GM20000 (cell line): ENCODE results near the gene MAP2K3.

Experiments used
- DNase-seq: peaks from one replicate; pipeline ENCODE4 v3.0.0; 2012; ENCODE audit warnings: low spot score
- TF ChIP-seq, protein P1 (sequence below): IDR thresholded peaks from 2 replicates; pipeline ENCODE4 v1.5.1; 2012; ENCODE audit warnings: mild to moderate bottlenecking, control low read depth; ENCODE audit errors: extremely low read depth, missing control alignments

Gene MAP2K3

GRCh38 chr17:21357281-21357680 lies 72.8 kb downstream of the MAP2K3 start:
- DNase-seq = no peak
- TF ChIP-seq, protein P1, sequence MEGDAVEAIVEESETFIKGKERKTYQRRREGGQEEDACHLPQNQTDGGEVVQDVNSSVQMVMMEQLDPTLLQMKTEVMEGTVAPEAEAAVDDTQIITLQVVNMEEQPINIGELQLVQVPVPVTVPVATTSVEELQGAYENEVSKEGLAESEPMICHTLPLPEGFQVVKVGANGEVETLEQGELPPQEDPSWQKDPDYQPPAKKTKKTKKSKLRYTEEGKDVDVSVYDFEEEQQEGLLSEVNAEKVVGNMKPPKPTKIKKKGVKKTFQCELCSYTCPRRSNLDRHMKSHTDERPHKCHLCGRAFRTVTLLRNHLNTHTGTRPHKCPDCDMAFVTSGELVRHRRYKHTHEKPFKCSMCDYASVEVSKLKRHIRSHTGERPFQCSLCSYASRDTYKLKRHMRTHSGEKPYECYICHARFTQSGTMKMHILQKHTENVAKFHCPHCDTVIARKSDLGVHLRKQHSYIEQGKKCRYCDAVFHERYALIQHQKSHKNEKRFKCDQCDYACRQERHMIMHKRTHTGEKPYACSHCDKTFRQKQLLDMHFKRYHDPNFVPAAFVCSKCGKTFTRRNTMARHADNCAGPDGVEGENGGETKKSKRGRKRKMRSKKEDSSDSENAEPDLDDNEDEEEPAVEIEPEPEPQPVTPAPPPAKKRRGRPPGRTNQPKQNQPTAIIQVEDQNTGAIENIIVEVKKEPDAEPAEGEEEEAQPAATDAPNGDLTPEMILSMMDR = no peak

GRCh38 chr17:21357696-21358656 lies 73.5 kb downstream of the MAP2K3 start:
- TF ChIP-seq, protein P1 = no peak
- DNase-seq = no peak

GRCh38 chr17:21358682-21359482 lies 74.4 kb downstream of the MAP2K3 start:
- no peak for DNase-seq
- TF ChIP-seq, protein P1 = no peak

DNA sequence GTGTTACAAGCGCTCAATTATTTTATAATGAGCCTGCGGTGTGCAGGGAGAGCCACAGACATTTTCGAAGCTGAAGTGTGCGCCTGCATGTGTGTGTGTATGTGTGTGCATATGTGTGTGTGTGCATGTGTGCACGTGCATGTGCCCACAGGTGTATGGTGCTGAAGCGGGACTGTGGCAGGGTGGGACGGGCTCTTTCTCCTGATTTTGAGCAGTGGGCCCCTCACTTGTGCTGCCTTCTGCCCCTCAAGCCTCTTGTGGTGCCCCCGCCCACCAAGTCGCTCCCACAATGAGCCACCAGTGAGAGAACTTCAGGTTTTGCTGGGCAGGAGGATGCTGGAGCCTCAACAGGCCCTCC lies 75.0 kb downstream of the MAP2K3 start:
- no peak for DNase-seq
- TF ChIP-seq, protein P1 = no peak

DNA sequence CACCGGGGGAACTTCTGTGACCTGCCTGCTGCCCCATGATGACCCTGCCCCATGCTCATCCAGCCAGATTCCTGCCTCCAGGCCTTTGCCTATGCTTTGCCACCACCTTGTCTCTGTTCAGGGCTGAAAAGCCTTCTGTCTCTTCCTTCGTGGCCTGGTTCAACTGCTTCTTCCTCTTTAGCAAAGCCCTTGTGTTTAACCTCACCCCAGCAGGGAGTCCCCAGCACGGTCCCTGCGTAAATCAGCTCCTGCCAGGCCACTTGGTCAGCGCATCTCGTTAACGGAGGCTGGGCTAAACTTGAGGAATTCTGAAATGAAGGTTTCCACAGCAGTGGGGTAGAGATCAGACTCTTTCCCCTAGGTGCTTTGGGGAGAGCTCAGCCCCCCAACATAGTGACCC lies 75.5 kb downstream of the MAP2K3 start:
- TF ChIP-seq, protein P1 = no peak
- DNase-seq = no peak

DNA sequence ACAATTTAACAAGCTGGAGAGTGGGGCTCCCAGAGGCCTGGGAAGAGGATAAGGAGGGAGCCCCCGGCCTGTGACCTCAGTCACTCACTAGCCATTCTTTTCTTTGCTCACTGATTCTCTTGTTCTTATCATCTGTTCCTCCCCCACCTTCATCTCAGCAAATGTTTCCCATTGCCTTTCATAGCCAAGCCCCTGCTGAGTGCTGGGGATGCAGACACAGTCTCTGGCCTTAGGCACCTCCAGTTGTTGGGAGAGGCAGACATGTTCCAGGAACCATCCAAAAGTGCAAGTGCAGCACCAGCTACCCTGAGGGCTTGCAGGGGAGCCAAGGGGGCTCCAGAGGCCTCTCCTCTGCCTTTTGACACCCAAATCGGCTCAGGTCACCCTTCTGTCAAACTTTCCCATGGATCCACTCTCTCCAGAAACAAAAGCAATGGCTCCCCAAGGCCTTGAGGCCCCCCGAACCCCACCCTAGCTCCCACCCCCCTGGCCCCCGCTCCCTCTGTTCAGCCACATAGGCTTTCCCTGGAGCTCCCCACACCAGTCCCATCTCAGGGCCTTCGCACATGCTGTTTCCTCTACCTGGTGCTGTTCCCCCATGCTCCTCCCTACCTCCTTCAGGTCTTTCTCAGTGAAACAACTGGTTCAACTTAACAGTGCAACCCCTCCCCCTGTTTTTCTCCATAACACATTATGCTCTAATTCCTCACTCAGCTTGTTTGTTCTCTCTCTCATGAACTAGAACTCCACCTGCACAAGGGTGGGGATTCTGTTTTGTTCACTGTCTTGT lies 76.7 kb downstream of the MAP2K3 start:
- TF ChIP-seq, protein P1 = no peak
- DNase-seq = no peak
